HG02943 (cell line): ENCODE results near the gene OR10K2.
"Not testable (repeated sequence)": the region's sequence is repeated elsewhere in the genome, so short reads cannot be mapped to it uniquely, and the experiment has no call there.

Experiments
- ATAC-seq: cut with Tn5 transposase; IDR thresholded peaks from one replicate; pipeline ENCODE4 v1.9.1; 2021; ENCODE audit warnings: mild to moderate bottlenecking, low read depth, moderate library complexity; ENCODE audit not compliant: unreplicated experiment

The OR10K2 gene

GRCh38 chr1:158374101-158374500 lies 51.9 kb downstream of the OR10K2 start:
- ATAC-seq = not testable (repeated sequence)

- ATAC-seq = no peak
Observed at GRCh38 chr1:158371188-158371953, 54.7 kb downstream of the OR10K2 start.
